Endothelial cell of umbilical vein (primary cell): ENCODE data around the gene WDR49. TPM values are rescaled to one million over a fixed set of nuclear protein-coding genes. Genes with fewer than 3 reads are reported as not detected.

Experiments
- BruUV-seq: library from RNA; stranded (reverse); fragments of 400-500 nt; replicated peaks from 2 replicates; lab custom pipeline; 2021; lab: Mats Ljungman, UMichigan
- CTCF ChIA-PET: fragments of 300-600, 350-600 bp; sonication (Branson Sonifier 250); formaldehyde crosslinking; loops from one replicate; lab custom pipeline; 2021; ENCODE audit warnings: antibody characterized with exemption, inconsistent platforms; lab: Charles Lee
- POLR2A ChIA-PET: fragments of 300-600, 350-600 bp; sonication (Branson Sonifier 250); formaldehyde crosslinking; loops from one replicate; lab custom pipeline; 2021; ENCODE audit warnings: antibody characterized with exemption, inconsistent platforms; lab: Charles Lee
- DNase-seq: peaks from one replicate; pipeline ENCODE4 v3.0.0-alpha.2; 2011; ENCODE audit warnings: low read depth, low spot score
- FAIRE-seq: peaks from 2 replicates; lab custom pipeline; 2011; peaks lifted over from hg19 to GRCh38; lab: Jason Lieb, UNC
- H2AFZ ChIP-seq: 2 replicates; pipeline ENCODE4 v1.6.0; 2012; ENCODE audit warnings: low read depth, low read length, control low read depth, inconsistent platforms
- H3K27ac ChIP-seq: 2 replicates; pipeline ENCODE4 v1.5.1; 2011; ENCODE audit warnings: low read depth, mild to moderate bottlenecking, control low read depth, low read length, moderate library complexity; ENCODE audit not compliant: insufficient read depth
- H3K27me3 ChIP-seq, 2 experiments: 2 replicates each; pipeline versions ENCODE4 v1.6.0 to v1.6.1; 2011; ENCODE audit warnings: low read length in 2 of 2, mixed read lengths in 1 of 2; ENCODE audit not compliant: control insufficient read depth in 2 of 2, insufficient read depth in 2 of 2
- H3K36me3 ChIP-seq, 2 experiments: 2 replicates in 1 of 2; 3 replicates in 1 of 2; pipeline ENCODE4 v1.5.1; 2011; ENCODE audit warnings: low read length in 2 of 2, mild to moderate bottlenecking in 1 of 2, moderate library complexity in 1 of 2; ENCODE audit not compliant: control insufficient read depth in 2 of 2, insufficient read depth in 2 of 2; ENCODE audit errors: extremely low read depth in 1 of 2
- H3K4me1 ChIP-seq: 3 replicates; pipeline ENCODE4 v1.5.1; 2011; ENCODE audit warnings: mild to moderate bottlenecking, low read length; ENCODE audit not compliant: control insufficient read depth, insufficient read depth; ENCODE audit errors: extremely low read depth
- H3K4me2 ChIP-seq: 2 replicates; pipeline ENCODE4 v1.6.1; 2011; ENCODE audit warnings: low read length, control low read depth, mixed read lengths; ENCODE audit not compliant: insufficient read depth
- H3K4me3 ChIP-seq, 3 experiments: fragments of 200-600 bp in 1 of 3; sonication (generic), shearing (Covaris generic) in 1 of 3; replicated peaks in 1 of 3; 2 replicates each; pipeline ENCODE4 v1.5.1; 2011 to 2016; ENCODE audit warnings: control low read depth in 3 of 3, low read length in 3 of 3, mild to moderate bottlenecking in 2 of 3, inconsistent platforms in 1 of 3, low read depth in 1 of 3, moderate library complexity in 1 of 3; ENCODE audit not compliant: insufficient read depth in 1 of 3
- H3K79me2 ChIP-seq: 2 replicates; pipeline ENCODE4 v1.6.0; 2012; ENCODE audit warnings: low read length, inconsistent platforms; ENCODE audit not compliant: control insufficient read depth, insufficient read depth
- H3K9ac ChIP-seq: replicated peaks from 2 replicates; pipeline ENCODE3; 2011; ENCODE audit warnings: low read length, control low read depth; ENCODE audit not compliant: insufficient read depth; ENCODE audit errors: extremely low read depth
- H3K9me1 ChIP-seq: replicated peaks from 3 replicates; pipeline ENCODE4 v1.6.0; 2011; ENCODE audit warnings: mild to moderate bottlenecking, low read length; ENCODE audit not compliant: control insufficient read depth, insufficient read depth; ENCODE audit errors: extremely low read depth
- H3K9me3 ChIP-seq: replicated peaks from 2 replicates; pipeline ENCODE4 v1.5.1; 2012; ENCODE audit warnings: low read length, inconsistent platforms; ENCODE audit not compliant: control insufficient read depth, insufficient read depth
- H4K20me1 ChIP-seq: replicated peaks from 2 replicates; pipeline ENCODE3; 2011; ENCODE audit warnings: mild to moderate bottlenecking, low read length; ENCODE audit not compliant: control insufficient read depth, insufficient read depth; ENCODE audit errors: extremely low read depth
- CTCF ChIP-seq, 2 donors: IDR thresholded peaks; 1 replicate in 1 of 2; 2 replicates in 1 of 2; pipeline ENCODE4 v1.5.1; 2011; ENCODE audit warnings: low read length in 2 of 2, mild to moderate bottlenecking in 2 of 2, moderate library complexity in 2 of 2, control low read depth in 1 of 2, inconsistent platforms in 1 of 2, low read depth in 1 of 2; ENCODE audit not compliant: insufficient read depth in 1 of 2; ENCODE audit errors: extremely low read depth in 1 of 2
- EZH2 ChIP-seq: IDR thresholded peaks from 2 replicates; pipeline ENCODE4 v1.6.1; 2012; ENCODE audit warnings: borderline replicate concordance, low read depth, mild to moderate bottlenecking, moderate library complexity, low read length, inconsistent platforms; ENCODE audit not compliant: severe bottlenecking
- FOS ChIP-seq: IDR thresholded peaks from 2 replicates; pipeline ENCODE4 v1.6.1; 2011; ENCODE audit warnings: mild to moderate bottlenecking, low read length, moderate library complexity, borderline replicate concordance; ENCODE audit not compliant: insufficient read depth
- GATA2 ChIP-seq: IDR thresholded peaks from 2 replicates; pipeline ENCODE4 v1.7.0; 2011; ENCODE audit warnings: low read depth, mild to moderate bottlenecking, moderate library complexity, mixed read lengths, low read length; ENCODE audit not compliant: insufficient read length, insufficient read depth
- JUN ChIP-seq: IDR thresholded peaks from 2 replicates; pipeline ENCODE4 v1.6.1; 2011; ENCODE audit warnings: borderline replicate concordance, low read depth; ENCODE audit not compliant: insufficient read length, insufficient read depth
- MYC ChIP-seq: IDR thresholded peaks from one replicate; pipeline ENCODE4 v1.6.1; 2011; ENCODE audit warnings: mild to moderate bottlenecking, low read depth, low read length
- POLR2A ChIP-seq: IDR thresholded peaks from 2 replicates; pipeline ENCODE4 v1.6.1; 2012; ENCODE audit warnings: low read depth, mild to moderate bottlenecking, control low read depth, low read length
- POLR2AphosphoS5 ChIP-seq: IDR thresholded peaks from 2 replicates; pipeline ENCODE4 v1.6.1; 2012; ENCODE audit warnings: low read depth, mild to moderate bottlenecking, control low read depth, low read length, moderate library complexity; ENCODE audit not compliant: insufficient read depth
- dilution Hi-C: fragments of 300-500 bp; cut with MboI; formaldehyde crosslinking; loops from one replicate; pipeline ENCODE4 v1.15.0; 2019; ENCODE audit warnings: low sequenced_read_pairs; ENCODE audit not compliant: extremely low pct_ligation_motif_present
- intact Hi-C: fragments of 100-400 bp; cut with micrococcal nuclease; formaldehyde crosslinking; loops from one replicate; pipeline ENCODE4 v1.10.0; 2022
- polyA plus RNA-seq, 4 experiments: library from polyadenylated mRNA; depleted of rRNA in 3 of 4; stranded (reverse) in 3 of 4; unstranded in 1 of 4; fragments of >200 nt; gene quantifications; 2 replicates each; pipeline versions ENCODE4 v1.2.1 to v1.2.3, GENCODE V29; 2011 to 2012; ENCODE audit warnings: missing spikeins in 1 of 4
- total RNA-seq: library from RNA; stranded (reverse); gene quantifications from 2 replicates; pipeline ENCODE4 v1.2.3, GENCODE V29; 2021
- TF ChIP-seq, protein P1 (sequence below): IDR thresholded peaks from 2 replicates; pipeline ENCODE4 v1.6.1; 2011; ENCODE audit not compliant: insufficient read depth, insufficient read length

WDR49 gene
- total and polyA plus RNA-seq, 2 donors (not counting 3 experiments of a cell fraction or from before 2014, with no cell fraction given), result not detected

DNA sequence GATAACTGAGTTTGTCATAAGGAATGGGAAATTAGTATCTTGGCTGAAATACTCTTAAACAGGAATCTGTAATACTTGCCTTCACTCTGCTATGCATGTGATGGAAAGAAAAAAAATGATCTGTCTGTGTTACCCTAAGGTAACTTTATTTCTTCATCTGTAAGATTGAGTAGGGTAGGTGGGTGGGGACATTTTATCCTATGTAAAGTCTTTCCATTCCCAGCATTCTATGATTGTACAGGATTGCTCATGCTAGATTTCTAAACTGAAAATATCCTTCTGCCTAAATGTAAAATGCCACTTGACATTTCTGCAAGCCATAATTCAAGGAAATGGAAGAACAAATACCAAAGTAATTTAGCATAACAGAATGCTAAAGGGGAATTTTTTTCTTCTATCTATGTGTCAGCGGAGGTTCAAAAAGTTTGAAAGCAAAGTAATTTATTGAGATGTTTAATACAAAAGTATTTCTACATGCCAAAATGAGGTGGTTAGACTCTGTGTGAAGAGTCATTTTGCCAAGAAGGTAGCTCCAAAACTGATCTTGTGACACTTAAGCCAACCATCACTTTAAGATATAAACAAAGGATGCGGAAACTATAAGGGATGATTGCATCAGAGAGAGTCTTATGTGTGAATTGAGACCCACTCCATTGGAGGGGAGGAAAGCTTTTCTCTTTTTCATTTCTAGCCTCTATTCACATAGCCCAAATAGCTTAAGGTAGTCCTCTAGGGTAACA lies 133.3 kb downstream of the WDR49 start:
- no peak overlapping the region for H3K4me3 ChIP-seq
- no peak overlapping the region for H3K4me2 ChIP-seq
- no peaks in the 10 kb centered on the region for H4K20me1 ChIP-seq
- no peaks in the 10 kb centered on the region for H3K9me3 ChIP-seq
- H3K9me1 ChIP-seq, result no peaks in the 10 kb centered on the region
- H2AFZ ChIP-seq, result no peak overlapping the region
- no peak overlapping the region for H3K9ac ChIP-seq
- intact Hi-C loops, result no loop called here
- no peak for FAIRE-seq
- dilution Hi-C loops, result no loop called here
- no peaks in the 10 kb centered on the region for H3K79me2 ChIP-seq
- TF ChIP-seq MYC (no peak), GATA2 (no peak), POLR2A (no peak), EZH2 (no peak), POLR2AphosphoS5 (no peak), FOS (no peak), CTCF (IDR thresholded peaks at IDR 0.05; ENCODE audit: extremely low read depth in 1 of 2, insufficient read depth in 1 of 2, low read depth in 1 of 2, low read length in 2 of 2) (no peak), JUN (no peak)
- TF ChIP-seq, protein P1, sequence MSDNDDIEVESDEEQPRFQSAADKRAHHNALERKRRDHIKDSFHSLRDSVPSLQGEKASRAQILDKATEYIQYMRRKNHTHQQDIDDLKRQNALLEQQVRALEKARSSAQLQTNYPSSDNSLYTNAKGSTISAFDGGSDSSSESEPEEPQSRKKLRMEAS, result no peak
- no peak overlapping the region for H3K27ac ChIP-seq
- DNase-seq, result no peak
- H3K4me1 ChIP-seq, result no peaks in the 10 kb centered on the region
- H3K36me3 ChIP-seq, result no peaks in the 10 kb centered on the region
- CTCF ChIA-PET, result no interaction called here
- H3K27me3 ChIP-seq, result no peaks in the 10 kb centered on the region
- POLR2A ChIA-PET, result no interaction called here
- no TSS peak for BruUV-seq
